T-helper 1 cell treated with Interleukin-12 subunit alpha and Interleukin-12 subunit beta and Interleukin-4 antibody, amounts not matched to agents 30 μg/mL and 1 μg/mL, for 36 hours (primary cell): ENCODE results near the gene RNASEH2A.
A peak's percentile ranks its signal among the peaks of the same experiment; 100 is the strongest.

Experiments used
- H3K27ac Mint-ChIP-seq: one replicate; pipeline ENCODE4 v1.8.0; 2021; ENCODE audit warnings: mild to moderate bottlenecking, mixed read lengths
- H3K27me3 Mint-ChIP-seq: one replicate; pipeline ENCODE4 v1.8.0; 2021; ENCODE audit warnings: low read depth, mixed read lengths
- H3K36me3 Mint-ChIP-seq: one replicate; pipeline ENCODE4 v1.8.0; 2021; ENCODE audit warnings: low read depth, mixed read lengths
- H3K4me1 Mint-ChIP-seq: one replicate; pipeline ENCODE4 v1.8.0; 2021; ENCODE audit warnings: low read depth, mixed read lengths
- H3K4me3 Mint-ChIP-seq: one replicate; pipeline ENCODE4 v1.8.0; 2021; ENCODE audit warnings: mild to moderate bottlenecking, moderate library complexity, mixed read lengths
- H3K9me3 Mint-ChIP-seq: one replicate; pipeline ENCODE4 v1.8.0; 2021; ENCODE audit warnings: mixed read lengths

RNASEH2A gene

DNA sequence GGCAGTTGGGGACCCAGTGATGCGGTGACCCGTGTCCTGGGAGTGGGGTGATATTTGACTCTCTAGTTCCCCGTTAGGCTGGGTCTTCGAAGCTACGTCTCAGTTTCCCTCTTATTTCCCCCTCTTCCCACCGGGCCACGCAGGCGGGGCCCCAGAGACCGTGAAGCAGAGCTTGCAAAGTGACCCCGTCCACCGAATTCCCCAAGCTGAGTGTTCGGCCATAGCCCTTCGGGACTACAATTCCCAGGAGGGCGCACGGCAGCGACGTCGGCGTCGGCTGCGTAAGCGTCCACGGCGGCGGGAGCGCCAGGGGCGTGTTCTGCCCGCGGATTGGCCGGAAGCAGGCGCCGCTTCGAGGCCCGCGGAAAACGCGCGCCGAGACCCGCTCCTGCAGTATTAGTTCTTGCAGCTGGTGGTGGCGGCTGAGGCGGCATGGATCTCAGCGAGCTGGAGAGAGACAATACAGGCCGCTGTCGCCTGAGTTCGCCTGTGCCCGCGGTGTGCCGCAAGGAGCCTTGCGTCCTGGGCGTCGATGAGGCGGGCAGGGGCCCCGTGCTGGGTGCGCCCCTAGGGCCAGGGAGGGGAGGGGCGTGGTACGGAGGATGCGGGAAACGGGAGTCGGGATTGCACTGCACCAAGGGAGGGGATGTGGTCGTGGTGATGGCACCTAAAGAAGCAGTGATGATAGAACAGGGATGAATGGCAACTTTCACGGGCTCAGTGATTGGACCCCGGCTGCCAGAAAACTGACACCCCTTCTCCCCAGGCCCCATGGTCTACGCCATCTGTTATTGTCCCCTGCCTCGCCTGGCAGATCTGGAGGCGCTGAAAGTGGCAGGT is at the start of gene RNASEH2A:
Gene RNASEH2A, plus strand, starts transcription at position 343 of the 840 bp plus-strand sequence. Its CDS starts 90 bp downstream, at position 433.
- Mint-ChIP-seq H3K27ac (peak within 1 kb of the TSS; percentile 83), H3K36me3 (peaks cover 18% of the 10 kb centered on the region), H3K4me3 (peak within 1 kb of the TSS; percentile 93), H3K27me3 (no peaks in the 10 kb centered on the region), H3K4me1 (peaks cover 15% of the 10 kb centered on the region), H3K9me3 (no peaks in the 10 kb centered on the region)

DNA sequence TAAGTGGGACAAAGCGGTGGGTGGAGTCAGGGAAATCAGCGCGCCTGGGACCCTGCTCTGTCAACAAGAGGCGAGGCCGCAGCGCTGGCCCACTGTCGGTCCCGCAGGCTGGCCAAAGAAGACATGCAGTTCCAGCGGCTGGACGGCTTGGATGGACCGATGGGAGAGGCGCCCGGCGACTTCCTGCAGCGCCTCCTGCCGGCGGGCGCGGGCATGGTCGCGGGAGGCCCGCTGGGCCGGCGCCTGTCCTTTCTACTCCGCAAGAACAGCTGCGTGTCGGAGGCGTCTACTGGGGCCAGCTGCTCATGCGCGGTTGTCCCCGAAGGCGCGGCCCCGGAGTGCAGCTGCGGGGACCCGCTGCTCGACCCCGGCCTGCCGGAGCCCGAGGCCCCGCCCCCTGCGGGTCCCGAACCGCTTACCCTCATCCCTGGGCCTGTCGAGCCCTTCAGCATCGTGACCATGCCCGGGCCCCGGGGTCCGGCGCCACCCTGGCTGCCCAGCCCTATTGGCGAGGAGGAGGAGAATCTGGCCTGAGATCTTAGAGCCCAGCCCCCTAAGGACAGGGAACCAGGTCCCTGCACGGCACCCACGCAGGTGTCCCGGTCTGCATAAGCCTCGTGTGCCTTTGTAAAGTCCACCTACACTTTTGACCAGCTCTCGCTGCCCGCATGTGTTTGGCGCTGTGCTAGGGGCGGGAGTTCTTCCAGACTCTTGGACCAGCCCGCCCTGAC is 48.7 kb upstream of the RNASEH2A start:
- Mint-ChIP-seq H3K9me3 (no peaks in the 10 kb centered on the region), H3K4me1 (peaks cover 9% of the 10 kb centered on the region), H3K36me3 (no peaks in the 10 kb centered on the region), H3K4me3 (peak overlapping the region; percentile 46), H3K27me3 (peaks cover 5% of the 10 kb centered on the region), H3K27ac (no peak overlapping the region)

DNA sequence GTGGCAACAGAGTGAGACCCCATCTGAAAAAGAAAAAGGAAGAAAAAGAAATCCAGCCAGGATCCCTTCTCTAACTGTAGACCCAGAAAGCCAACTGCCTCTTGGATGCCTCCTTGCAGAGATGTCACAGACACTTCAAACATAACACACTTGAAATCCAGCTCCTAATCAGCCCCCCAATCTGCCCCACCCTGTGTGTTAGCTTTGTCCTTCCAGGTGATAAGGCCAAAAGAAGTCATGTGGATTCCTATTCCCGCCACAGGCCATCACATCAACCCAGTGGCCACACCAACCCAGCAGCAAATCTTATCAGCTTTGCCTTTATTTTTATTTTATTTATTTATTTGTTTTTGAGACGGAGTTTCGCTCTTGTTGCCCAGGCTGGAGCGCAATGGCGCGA is 46.7 kb upstream of the RNASEH2A start:
- Mint-ChIP-seq H3K4me1 (peaks cover 9% of the 10 kb centered on the region), H3K27me3 (peaks cover 5% of the 10 kb centered on the region), H3K27ac (no peak overlapping the region), H3K36me3 (no peaks in the 10 kb centered on the region), H3K9me3 (no peaks in the 10 kb centered on the region), H3K4me3 (no peak overlapping the region)

DNA sequence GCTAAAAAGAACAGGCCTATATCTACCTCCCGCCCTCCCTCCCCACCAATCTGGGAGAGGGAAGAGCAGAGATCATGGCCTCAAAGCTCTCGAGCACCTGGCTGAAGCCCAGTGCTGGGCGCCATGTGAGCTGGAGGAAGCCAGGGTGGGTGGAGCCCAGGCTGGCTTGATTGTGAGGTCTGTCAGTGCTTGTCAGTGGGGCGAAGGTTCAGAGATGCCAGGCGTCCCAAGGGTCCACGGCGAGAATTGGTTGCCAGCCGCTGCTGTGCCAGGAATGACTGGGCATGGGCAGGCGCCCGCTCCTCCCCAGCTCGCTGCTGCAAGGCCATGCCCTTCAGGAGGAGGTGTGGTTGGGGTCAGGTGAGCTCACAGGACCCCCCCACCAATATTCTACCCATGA is 43.3 kb upstream of the RNASEH2A start:
- Mint-ChIP-seq H3K4me1 (peaks cover 11% of the 10 kb centered on the region), H3K27me3 (peaks cover 5% of the 10 kb centered on the region), H3K27ac (no peak overlapping the region), H3K36me3 (no peaks in the 10 kb centered on the region), H3K4me3 (no peak overlapping the region), H3K9me3 (no peaks in the 10 kb centered on the region)

DNA sequence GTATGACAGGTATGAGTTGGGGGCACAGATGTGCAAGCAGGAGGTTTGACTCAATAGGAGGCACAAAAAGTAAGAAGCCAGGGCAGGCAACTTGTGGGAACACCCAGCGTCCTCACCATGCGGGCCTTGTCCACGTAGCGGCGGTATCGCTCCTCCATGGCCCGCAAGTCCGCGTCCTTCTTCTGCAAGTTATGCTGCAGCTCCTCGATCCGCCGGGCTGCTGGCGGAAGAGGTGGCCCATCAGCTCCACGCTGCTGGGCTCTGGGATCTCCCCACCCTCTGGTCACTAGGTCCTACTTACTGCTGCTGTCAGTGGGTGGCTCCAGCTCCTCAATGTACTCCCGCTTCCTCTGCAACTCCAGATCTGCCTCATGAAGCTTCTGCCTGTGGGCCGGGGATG is 41.7 kb upstream of the RNASEH2A start:
- Mint-ChIP-seq H3K4me3 (no peak overlapping the region), H3K27me3 (no peaks in the 10 kb centered on the region), H3K4me1 (peaks cover 7% of the 10 kb centered on the region), H3K9me3 (no peaks in the 10 kb centered on the region), H3K36me3 (no peaks in the 10 kb centered on the region), H3K27ac (no peak overlapping the region)

DNA sequence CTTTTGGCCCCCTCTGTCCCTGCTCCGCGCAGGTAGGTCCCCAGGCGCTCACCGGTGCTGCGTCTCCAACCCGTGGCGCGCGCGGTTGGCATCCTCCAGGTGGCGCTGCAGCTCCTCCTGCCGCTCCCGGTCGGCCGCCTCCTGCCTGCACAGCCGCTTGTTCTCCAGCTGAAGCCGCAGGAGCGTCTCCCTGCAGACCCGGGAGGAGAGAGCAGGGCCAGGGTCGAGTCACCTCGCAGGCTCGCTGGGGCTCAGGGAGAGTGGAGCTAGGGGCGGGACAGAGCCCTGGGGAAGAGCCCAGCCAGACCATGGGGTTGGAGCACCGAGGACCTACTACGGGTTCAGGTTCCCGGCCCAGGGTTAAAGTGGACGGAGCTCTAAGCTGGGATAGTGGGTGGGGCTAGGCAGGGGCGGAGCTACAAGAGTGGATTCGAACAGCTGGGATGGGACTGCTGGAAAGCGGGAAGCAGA is 40.3 kb upstream of the RNASEH2A start:
- no peaks in the 10 kb centered on the region for H3K9me3 Mint-ChIP-seq
- peaks cover 3% of the 10 kb centered on the region for H3K4me1 Mint-ChIP-seq
- peak overlapping the region; percentile 5 for H3K4me3 Mint-ChIP-seq
- H3K36me3 Mint-ChIP-seq: no peaks in the 10 kb centered on the region
- no peaks in the 10 kb centered on the region for H3K27me3 Mint-ChIP-seq
- H3K27ac Mint-ChIP-seq: no peak overlapping the region

DNA sequence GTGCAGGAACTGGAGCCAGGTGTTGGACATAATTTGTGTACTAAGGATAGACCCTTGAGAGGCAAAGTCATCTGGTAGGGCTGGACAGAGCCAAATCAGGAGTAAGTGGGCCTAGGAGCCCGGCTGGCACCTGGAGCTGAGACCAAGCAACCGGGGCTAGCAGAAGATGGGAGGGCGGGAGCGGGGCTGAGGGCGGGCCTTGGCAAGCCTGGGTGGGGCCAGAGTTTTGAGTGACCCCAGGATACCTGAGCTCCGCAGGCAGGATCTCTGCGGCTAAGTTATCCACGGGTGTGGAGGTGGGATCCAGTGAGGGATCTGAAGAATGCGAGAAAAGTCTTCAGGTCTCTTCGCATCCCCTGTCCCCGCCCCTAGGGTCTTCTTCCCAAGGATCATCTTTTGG is 39.2 kb upstream of the RNASEH2A start:
- Mint-ChIP-seq H3K4me1 (peaks cover 3% of the 10 kb centered on the region), H3K4me3 (no peak overlapping the region), H3K9me3 (no peaks in the 10 kb centered on the region), H3K36me3 (no peaks in the 10 kb centered on the region), H3K27ac (no peak overlapping the region), H3K27me3 (no peaks in the 10 kb centered on the region)

DNA sequence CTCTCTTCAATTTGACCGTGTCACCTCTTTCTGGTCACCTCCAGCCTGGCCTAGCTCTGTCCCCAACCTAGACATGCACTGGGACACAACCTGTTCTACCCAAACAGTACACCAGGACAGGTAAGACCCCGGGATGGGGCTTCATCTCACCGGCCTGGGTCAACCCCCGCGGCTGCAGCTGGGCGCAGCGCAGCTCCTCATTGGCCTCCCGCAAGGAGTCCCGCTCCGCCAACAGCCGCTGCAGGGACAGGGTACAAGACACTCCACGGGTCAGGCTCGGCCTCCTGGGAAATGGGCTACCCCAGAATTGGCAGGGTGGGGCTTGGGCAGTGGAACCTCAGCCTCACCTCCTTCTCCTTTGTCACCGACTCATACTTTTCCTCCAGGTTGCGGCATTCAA is 38.7 kb upstream of the RNASEH2A start:
- Mint-ChIP-seq H3K36me3 (no peaks in the 10 kb centered on the region), H3K27me3 (no peaks in the 10 kb centered on the region), H3K4me1 (peaks cover 3% of the 10 kb centered on the region), H3K27ac (no peak overlapping the region), H3K9me3 (no peaks in the 10 kb centered on the region), H3K4me3 (no peak overlapping the region)

DNA sequence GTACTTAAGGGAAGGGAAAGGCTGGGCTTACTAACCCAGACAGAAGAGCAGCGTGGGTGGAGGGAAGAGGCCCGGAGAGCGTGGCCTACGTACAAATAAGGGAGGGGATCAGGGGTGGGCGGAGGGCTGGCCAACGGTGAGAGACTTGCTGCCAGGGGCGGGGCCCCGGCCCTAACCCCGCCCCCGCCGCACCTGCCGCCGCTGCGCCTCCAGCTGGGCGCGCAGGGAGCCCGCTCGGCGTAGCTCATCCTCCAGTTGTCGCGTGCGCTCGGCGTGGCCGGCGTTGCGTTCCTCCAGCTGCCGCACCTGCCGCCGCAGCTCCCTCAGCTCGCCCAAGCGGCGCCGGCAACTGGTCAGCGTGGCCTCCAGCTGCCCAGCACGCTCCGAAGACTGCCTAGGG is 36.7 kb upstream of the RNASEH2A start:
- H3K27me3 Mint-ChIP-seq: no peaks in the 10 kb centered on the region
- H3K36me3 Mint-ChIP-seq: no peaks in the 10 kb centered on the region
- no peak overlapping the region for H3K4me3 Mint-ChIP-seq
- no peaks in the 10 kb centered on the region for H3K9me3 Mint-ChIP-seq
- no peak overlapping the region for H3K27ac Mint-ChIP-seq
- peaks cover 5% of the 10 kb centered on the region for H3K4me1 Mint-ChIP-seq

DNA sequence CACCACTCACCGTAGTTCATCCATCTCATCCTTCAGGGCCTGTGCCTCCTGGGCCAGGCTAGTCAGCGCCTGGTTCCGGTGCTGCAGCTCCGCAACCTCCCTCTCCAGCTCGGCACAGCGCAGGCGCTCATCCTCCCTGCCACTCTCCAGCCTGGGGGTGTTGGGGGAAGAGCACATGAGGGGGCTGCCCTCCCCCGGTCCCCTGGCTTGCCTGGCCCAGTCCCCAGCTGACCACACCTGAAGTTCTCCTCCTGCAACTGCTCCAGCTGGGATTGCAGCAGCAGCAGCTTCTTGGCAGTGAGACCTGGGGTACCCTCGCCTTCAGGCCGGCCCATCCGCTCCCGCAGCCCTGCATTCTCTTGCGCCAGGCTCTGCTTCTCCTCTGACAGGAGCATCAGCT is 35.5 kb upstream of the RNASEH2A start:
- no peak overlapping the region for H3K27ac Mint-ChIP-seq
- H3K4me3 Mint-ChIP-seq: no peak overlapping the region
- no peaks in the 10 kb centered on the region for H3K9me3 Mint-ChIP-seq
- no peaks in the 10 kb centered on the region for H3K36me3 Mint-ChIP-seq
- no peaks in the 10 kb centered on the region for H3K27me3 Mint-ChIP-seq
- H3K4me1 Mint-ChIP-seq: peaks cover 5% of the 10 kb centered on the region

DNA sequence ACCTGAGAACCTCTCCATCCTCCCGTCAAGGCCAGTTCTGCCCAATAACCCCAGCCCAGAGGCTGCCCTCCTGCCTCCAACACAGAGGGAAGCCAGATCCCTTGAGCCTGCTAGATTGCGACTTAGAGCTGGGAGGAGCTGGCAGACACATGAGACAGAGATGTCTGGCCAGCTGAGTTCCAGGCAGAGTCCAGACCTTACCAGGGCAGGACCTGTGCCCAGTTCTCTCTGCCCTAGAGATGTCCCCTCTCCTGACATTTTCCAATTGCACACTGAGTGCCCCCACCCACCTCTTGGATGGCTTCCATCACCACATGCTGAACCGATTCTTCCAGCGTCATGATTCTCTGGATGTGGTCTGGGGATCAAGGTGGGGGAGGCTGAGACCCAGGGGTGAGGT is 34.1 kb upstream of the RNASEH2A start:
- no peaks in the 10 kb centered on the region for H3K9me3 Mint-ChIP-seq
- no peak overlapping the region for H3K4me3 Mint-ChIP-seq
- peaks cover 5% of the 10 kb centered on the region for H3K4me1 Mint-ChIP-seq
- no peaks in the 10 kb centered on the region for H3K27me3 Mint-ChIP-seq
- no peaks in the 10 kb centered on the region for H3K36me3 Mint-ChIP-seq
- no peak overlapping the region for H3K27ac Mint-ChIP-seq

DNA sequence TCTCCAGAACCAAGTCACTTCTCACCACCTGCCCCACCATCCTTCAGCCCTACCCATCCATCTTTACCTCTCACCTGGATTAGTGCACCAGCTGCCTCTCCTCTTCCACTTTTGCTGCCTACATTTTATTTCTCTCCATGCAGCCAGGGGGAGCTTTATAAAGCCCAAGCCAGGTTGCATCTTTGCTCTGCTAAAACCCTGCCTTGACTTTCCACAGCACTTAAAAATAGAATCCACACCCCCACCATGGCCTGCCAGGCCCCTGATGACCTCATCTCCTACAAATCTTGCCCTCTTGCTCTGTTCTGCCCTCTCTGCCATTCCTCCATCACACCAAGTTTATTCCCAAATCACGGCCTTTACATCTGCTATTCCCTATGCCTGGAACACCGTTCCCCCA is 32.8 kb upstream of the RNASEH2A start:
- H3K4me1 Mint-ChIP-seq: peaks cover 11% of the 10 kb centered on the region
- no peaks in the 10 kb centered on the region for H3K36me3 Mint-ChIP-seq
- H3K4me3 Mint-ChIP-seq: no peak overlapping the region
- no peaks in the 10 kb centered on the region for H3K27me3 Mint-ChIP-seq
- H3K27ac Mint-ChIP-seq: no peak overlapping the region
- no peaks in the 10 kb centered on the region for H3K9me3 Mint-ChIP-seq

DNA sequence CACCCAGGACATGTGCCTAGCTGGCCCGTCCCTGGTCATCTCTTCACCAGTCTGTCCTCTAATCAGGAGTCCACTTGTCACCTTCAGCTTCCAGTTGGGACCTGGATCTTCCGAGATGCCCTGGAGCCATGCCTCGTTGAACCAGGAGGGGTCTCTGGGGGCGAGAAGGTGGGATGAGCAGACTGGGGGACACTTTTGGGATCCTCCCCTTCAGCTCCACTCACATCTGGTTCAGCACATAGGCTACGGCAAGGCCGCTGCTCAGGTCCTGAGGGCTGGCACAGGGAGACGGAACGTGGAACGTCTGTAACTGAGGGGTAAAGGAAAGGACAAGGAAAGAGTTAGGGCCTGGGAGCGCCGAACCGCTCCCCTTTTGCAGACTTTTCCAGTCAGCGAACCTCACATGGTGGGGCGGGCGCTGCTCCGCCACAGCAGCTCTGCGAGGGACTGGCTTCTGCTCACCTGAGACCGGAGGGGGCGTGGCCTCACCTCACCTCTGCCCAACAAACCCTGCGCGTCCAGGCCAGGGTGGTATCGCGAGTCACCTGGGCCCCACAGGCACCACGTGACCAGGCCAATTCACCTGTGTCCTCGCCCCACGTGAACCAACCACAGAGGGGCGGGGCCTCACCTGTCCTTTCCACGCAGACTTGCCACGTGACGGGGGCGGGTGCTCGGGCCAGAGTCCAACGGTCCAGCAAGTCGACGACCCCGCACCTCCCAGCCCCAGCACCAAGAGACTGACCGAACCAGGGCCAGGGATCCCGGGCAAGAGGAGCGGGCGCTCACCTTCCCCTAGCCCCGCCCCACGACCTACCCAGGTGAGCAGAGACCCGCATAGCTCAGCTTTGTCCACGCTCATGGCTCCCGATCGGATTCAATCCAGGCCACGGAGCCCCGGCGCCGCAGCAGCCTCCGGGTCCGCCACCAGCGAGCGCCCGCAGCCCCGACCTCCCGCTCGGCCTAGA is 31.5 kb upstream of the RNASEH2A start, which contains the start of gene HOOK2:
Gene HOOK2, minus strand, starts transcription at position 965 of the 968 bp plus-strand sequence. Its CDS starts 103 bp downstream, at position 862.
- H3K4me1 Mint-ChIP-seq: peaks cover 19% of the 10 kb centered on the region
- peak within 1 kb of the TSS; percentile 82 for H3K27ac Mint-ChIP-seq
- H3K4me3 Mint-ChIP-seq: peak within 1 kb of the TSS; percentile 72

More for the DNA sequence above, 31.5 kb upstream of the RNASEH2A start, which contains the start of gene HOOK2:
- Mint-ChIP-seq H3K27me3 (no peaks in the 10 kb centered on the region), H3K36me3 (no peaks in the 10 kb centered on the region), H3K9me3 (no peaks in the 10 kb centered on the region)
